ENCODE results near the gene IL13. TPM values are rescaled to one million over a fixed set of nuclear protein-coding genes. Genes with fewer than 3 reads are reported as not detected.
"Not testable (repeated sequence)": the region's sequence is repeated elsewhere in the genome, so short reads cannot be mapped to it uniquely, and the experiment has no call there.

Gene IL13
- total RNA-seq, 1 experiment from 2014 or later: not detected

- in situ Hi-C loops (cut with HindIII; ENCODE audit: low sequenced_read_pairs): no loop called here
- DNase-seq (ENCODE audit: low spot score): no peak
These were observed 27.1 kb downstream of the IL13 start for GRCh38 chr5:132684922-132685720.

- in situ Hi-C loops (cut with HindIII; ENCODE audit: low sequenced_read_pairs): no loop called here
- DNase-seq (ENCODE audit: low spot score): no peak
These were observed 28.2 kb downstream of the IL13 start for GRCh38 chr5:132686193-132686592.

- no peak for DNase-seq (ENCODE audit: low spot score)
- in situ Hi-C loops (cut with HindIII; ENCODE audit: low sequenced_read_pairs): no loop called here
These were observed 30.0 kb downstream of the IL13 start for GRCh38 chr5:132687995-132688394.

GRCh38 chr5:132688536-132689339 is 30.8 kb downstream of the IL13 start:
- in situ Hi-C loops (cut with HindIII; ENCODE audit: low sequenced_read_pairs): no loop called here
- DNase-seq (ENCODE audit: low spot score): no peak

GRCh38 chr5:132689513-132689912 is 31.5 kb downstream of the IL13 start:
- no peak for DNase-seq (ENCODE audit: low spot score)
- in situ Hi-C loops (cut with HindIII; ENCODE audit: low sequenced_read_pairs): no loop called here

GRCh38 chr5:132690156-132690555 is 32.2 kb downstream of the IL13 start:
- in situ Hi-C loops (cut with HindIII; ENCODE audit: low sequenced_read_pairs): no loop called here
- no peak for DNase-seq (ENCODE audit: low spot score)

- in situ Hi-C loops (cut with HindIII; ENCODE audit: low sequenced_read_pairs); DNase-seq (ENCODE audit: low spot score): not testable (repeated sequence)
These were observed 34.0 kb downstream of the IL13 start for GRCh38 chr5:132691755-132692631.

- no peak for DNase-seq (ENCODE audit: low spot score)
- in situ Hi-C loops (cut with HindIII; ENCODE audit: low sequenced_read_pairs): no loop called here
These were observed 34.6 kb downstream of the IL13 start for GRCh38 chr5:132692632-132692967.

- no peak for DNase-seq (ENCODE audit: low spot score)
- in situ Hi-C loops (cut with HindIII; ENCODE audit: low sequenced_read_pairs): no loop called here
These were observed 38.0 kb downstream of the IL13 start for GRCh38 chr5:132695956-132696355.

- no peak for DNase-seq (ENCODE audit: low spot score)
These were observed 46.9 kb downstream of the IL13 start for GRCh38 chr5:132704875-132705274.

GRCh38 chr5:132708645-132709044 is 50.7 kb downstream of the IL13 start:
- no peak for DNase-seq (ENCODE audit: low spot score)
- in situ Hi-C loops (cut with HindIII; ENCODE audit: low sequenced_read_pairs): no loop called here

More at GRCh38 chr5:132704875-132705274, 46.9 kb downstream of the IL13 start:
- in situ Hi-C loops (cut with HindIII; ENCODE audit: low sequenced_read_pairs): no loop called here

Other genes starting within 250 kb of the IL13 start
- gene IRF1, start 167.4 kb upstream of the IL13 start, total RNA-seq (2014; rRNA removed; shearing (Covaris generic)): 9.2 and 13.4 TPM in 2 replicates
- not detected in 2 replicates for gene IL5, start 114.7 kb upstream of the IL13 start, total RNA-seq (2014; rRNA removed; shearing (Covaris generic))
- gene RAD50, start 101.2 kb upstream of the IL13 start, total RNA-seq (2014; rRNA removed; shearing (Covaris generic)): 11.4 and 39.4 TPM in 2 replicates
- gene IL4, start 15.8 kb downstream of the IL13 start, total RNA-seq (2014; rRNA removed; shearing (Covaris generic)): not detected in 2 replicates
- 1.4 and 6.4 TPM in 2 replicates for gene KIF3A, start 79.4 kb downstream of the IL13 start, total RNA-seq (2014; rRNA removed; shearing (Covaris generic))
- 0.07 TPM in 1 of 2 replicates, not detected in the other for gene CCNI2, start 89.3 kb downstream of the IL13 start, total RNA-seq (2014; rRNA removed; shearing (Covaris generic))
- 33.3 and 47.8 TPM in 2 replicates for gene SEPTIN8, start 119.1 kb downstream of the IL13 start, total RNA-seq (2014; rRNA removed; shearing (Covaris generic))
- gene SOWAHA, start 155.1 kb downstream of the IL13 start, total RNA-seq (2014; rRNA removed; shearing (Covaris generic)): 0.78 and 1.1 TPM in 2 replicates
- gene SHROOM1, start 172.5 kb downstream of the IL13 start, total RNA-seq (2014; rRNA removed; shearing (Covaris generic)): 3.1 and 5.9 TPM in 2 replicates
- gene GDF9, start 208.3 kb downstream of the IL13 start, total RNA-seq (2014; rRNA removed; shearing (Covaris generic)): 0.12 and 1.3 TPM in 2 replicates
- gene UQCRQ, start 208.5 kb downstream of the IL13 start, total RNA-seq (2014; rRNA removed; shearing (Covaris generic)): 108 and 215 TPM in 2 replicates
- gene LEAP2, start 215.5 kb downstream of the IL13 start, total RNA-seq (2014; rRNA removed; shearing (Covaris generic)): not detected in 2 replicates